DOHH2 (cell line): Measurements from ENCODE around the gene TBC1D20.

Experiments used
- EZH2phosphoT487 ChIP-seq: fragments of 200-600 bp; sonication (generic); IDR thresholded peaks from 2 replicates; pipeline ENCODE4 v1.6.1; 2017; ENCODE audit warnings: borderline replicate concordance, mild to moderate bottlenecking, antibody characterized with exemption, low read length, moderate library complexity, mixed read lengths
- TF ChIP-seq, protein P1 (sequence below): fragments of 200-600 bp; sonication (generic); IDR thresholded peaks from one replicate; pipeline ENCODE4 v1.5.1; 2014; ENCODE audit warnings: antibody characterized with exemption, mild to moderate bottlenecking, low read depth, low read length; ENCODE audit not compliant: poor library complexity, severe bottlenecking

DNA sequence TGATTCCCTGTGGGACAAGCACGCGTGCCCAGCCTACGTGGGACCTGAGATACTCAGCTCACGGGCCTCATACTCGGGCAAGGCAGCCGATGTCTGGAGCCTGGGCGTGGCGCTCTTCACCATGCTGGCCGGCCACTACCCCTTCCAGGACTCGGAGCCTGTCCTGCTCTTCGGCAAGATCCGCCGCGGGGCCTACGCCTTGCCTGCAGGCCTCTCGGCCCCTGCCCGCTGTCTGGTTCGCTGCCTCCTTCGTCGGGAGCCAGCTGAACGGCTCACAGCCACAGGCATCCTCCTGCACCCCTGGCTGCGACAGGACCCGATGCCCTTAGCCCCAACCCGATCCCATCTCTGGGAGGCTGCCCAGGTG lies 66.1 kb downstream of the TBC1D20 start:
- TF ChIP-seq, protein P1, sequence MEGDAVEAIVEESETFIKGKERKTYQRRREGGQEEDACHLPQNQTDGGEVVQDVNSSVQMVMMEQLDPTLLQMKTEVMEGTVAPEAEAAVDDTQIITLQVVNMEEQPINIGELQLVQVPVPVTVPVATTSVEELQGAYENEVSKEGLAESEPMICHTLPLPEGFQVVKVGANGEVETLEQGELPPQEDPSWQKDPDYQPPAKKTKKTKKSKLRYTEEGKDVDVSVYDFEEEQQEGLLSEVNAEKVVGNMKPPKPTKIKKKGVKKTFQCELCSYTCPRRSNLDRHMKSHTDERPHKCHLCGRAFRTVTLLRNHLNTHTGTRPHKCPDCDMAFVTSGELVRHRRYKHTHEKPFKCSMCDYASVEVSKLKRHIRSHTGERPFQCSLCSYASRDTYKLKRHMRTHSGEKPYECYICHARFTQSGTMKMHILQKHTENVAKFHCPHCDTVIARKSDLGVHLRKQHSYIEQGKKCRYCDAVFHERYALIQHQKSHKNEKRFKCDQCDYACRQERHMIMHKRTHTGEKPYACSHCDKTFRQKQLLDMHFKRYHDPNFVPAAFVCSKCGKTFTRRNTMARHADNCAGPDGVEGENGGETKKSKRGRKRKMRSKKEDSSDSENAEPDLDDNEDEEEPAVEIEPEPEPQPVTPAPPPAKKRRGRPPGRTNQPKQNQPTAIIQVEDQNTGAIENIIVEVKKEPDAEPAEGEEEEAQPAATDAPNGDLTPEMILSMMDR = no peak
- no peak for TF ChIP-seq EZH2phosphoT487
